Osteocyte (in vitro differentiated cells): ENCODE data around the gene OTOGL. TPM values are rescaled to one million over a fixed set of nuclear protein-coding genes. Genes with fewer than 3 reads are reported as not detected.
A peak's percentile ranks its signal among the peaks of the same experiment; 100 is the strongest.

Experiments
- DNase-seq: peaks from one replicate; pipeline ENCODE4 v3.0.0; 2021; ENCODE audit warnings: mixed read lengths; ENCODE audit not compliant: unreplicated experiment; ENCODE audit errors: extremely low spot score
- H3K27ac Mint-ChIP-seq: one replicate; pipeline ENCODE4 v1.8.0; 2021; ENCODE audit warnings: mild to moderate bottlenecking, mixed read lengths; ENCODE audit not compliant: unreplicated experiment
- H3K27me3 Mint-ChIP-seq: one replicate; pipeline ENCODE4 v1.8.0; 2021; ENCODE audit warnings: mixed read lengths; ENCODE audit not compliant: unreplicated experiment
- H3K36me3 Mint-ChIP-seq: one replicate; pipeline ENCODE4 v1.8.0; 2021; ENCODE audit warnings: mixed read lengths; ENCODE audit not compliant: unreplicated experiment
- H3K4me1 Mint-ChIP-seq: one replicate; pipeline ENCODE4 v1.8.0; 2021; ENCODE audit warnings: mixed read lengths; ENCODE audit not compliant: unreplicated experiment
- H3K4me3 Mint-ChIP-seq: one replicate; pipeline ENCODE4 v1.8.0; 2021; ENCODE audit warnings: mild to moderate bottlenecking, moderate library complexity, mixed read lengths; ENCODE audit not compliant: unreplicated experiment
- H3K9me3 Mint-ChIP-seq: one replicate; pipeline ENCODE4 v1.8.0; 2021; ENCODE audit warnings: mixed read lengths; ENCODE audit not compliant: unreplicated experiment
- CTCF ChIP-seq: fragments of 200-600 bp; sonication (generic); IDR thresholded peaks from 2 replicates; pipeline ENCODE4 v1.5.0; 2021; ENCODE audit warnings: antibody characterized with exemption, mild to moderate bottlenecking, moderate library complexity
- total RNA-seq: library from RNA; stranded (reverse); gene quantifications from 2 replicates; pipeline ENCODE4 v1.2.1, GENCODE V29; 2021

Gene OTOGL
- total RNA-seq, 1 donor from 2014 or later = 0.19 TPM

GRCh38 chr12:80121661-80122060, 22.3 kb downstream of the OTOGL start:
- H3K9me3 Mint-ChIP-seq = no peaks in the 10 kb centered on the region
- no peak for DNase-seq
- H3K36me3 Mint-ChIP-seq = no peaks in the 10 kb centered on the region
- no peak overlapping the region for H3K4me3 Mint-ChIP-seq
- peaks cover 8% of the 10 kb centered on the region for H3K4me1 Mint-ChIP-seq
- H3K27ac Mint-ChIP-seq = no peak overlapping the region
- no peak for TF ChIP-seq CTCF
- no peaks in the 10 kb centered on the region for H3K27me3 Mint-ChIP-seq

- Mint-ChIP-seq H3K27me3 (no peaks in the 10 kb centered on the region), H3K4me1 (peaks cover 8% of the 10 kb centered on the region), H3K9me3 (peaks cover 9% of the 10 kb centered on the region), H3K36me3 (no peaks in the 10 kb centered on the region), H3K4me3 (no peak overlapping the region), H3K27ac (peak overlapping the region; percentile 15)
- no peak for DNase-seq
- TF ChIP-seq CTCF = no peak
These were observed 30.7 kb downstream of the OTOGL start for GRCh38 chr12:80129895-80130530.

GRCh38 chr12:80135624-80136023, 36.3 kb downstream of the OTOGL start:
- DNase-seq = no peak
- Mint-ChIP-seq H3K36me3 (no peaks in the 10 kb centered on the region), H3K27me3 (peaks cover 6% of the 10 kb centered on the region), H3K4me3 (no peak overlapping the region), H3K27ac (no peak overlapping the region), H3K9me3 (no peaks in the 10 kb centered on the region), H3K4me1 (no peaks in the 10 kb centered on the region)
- no peak for TF ChIP-seq CTCF

GRCh38 chr12:80140005-80140404, 40.7 kb downstream of the OTOGL start:
- Mint-ChIP-seq H3K4me1 (no peaks in the 10 kb centered on the region), H3K27me3 (peaks cover 16% of the 10 kb centered on the region), H3K9me3 (no peaks in the 10 kb centered on the region), H3K4me3 (no peak overlapping the region), H3K27ac (no peak overlapping the region), H3K36me3 (peaks cover 2% of the 10 kb centered on the region)
- no peak for TF ChIP-seq CTCF
- no peak for DNase-seq

- no peaks in the 10 kb centered on the region for H3K9me3 Mint-ChIP-seq
- no peak for DNase-seq
- no peak for TF ChIP-seq CTCF
- H3K27me3 Mint-ChIP-seq = peaks cover 13% of the 10 kb centered on the region
- H3K4me3 Mint-ChIP-seq = no peak overlapping the region
- peaks cover 2% of the 10 kb centered on the region for H3K36me3 Mint-ChIP-seq
- no peak overlapping the region for H3K27ac Mint-ChIP-seq
- no peaks in the 10 kb centered on the region for H3K4me1 Mint-ChIP-seq
These were observed 43.3 kb downstream of the OTOGL start for GRCh38 chr12:80142640-80143039.
